Caco-2 (cell line): ENCODE results near the gene PIGH. TPM values are rescaled to one million over a fixed set of nuclear protein-coding genes. Genes with fewer than 3 reads are reported as not detected.

Experiments used
- BruUV-seq: library from RNA; stranded (reverse); fragments of 400-500 nt; replicated peaks from 2 replicates; lab custom pipeline; 2021; lab: Mats Ljungman, UMichigan
- CTCF ChIA-PET: fragments of 300-600 bp; sonication (Branson Sonifier 250); formaldehyde crosslinking; loops from one replicate; lab custom pipeline; 2022; ENCODE audit warnings: antibody characterized with exemption; lab: Charles Lee
- POLR2A ChIA-PET: fragments of 300-600 bp; sonication (Branson Sonifier 250); formaldehyde crosslinking; loops from one replicate; lab custom pipeline; 2022; ENCODE audit warnings: antibody characterized with exemption; lab: Charles Lee
- DNase-seq, 2 experiments: peaks; one replicate each; pipeline versions ENCODE4 v3.0.0 to v3.0.0-alpha.2; 2020 to 2022
- H3K27me3 ChIP-seq: replicated peaks from 2 replicates; pipeline ENCODE4 v1.6.0; 2011; ENCODE audit warnings: low read length; ENCODE audit not compliant: control insufficient read depth, insufficient read depth
- H3K36me3 ChIP-seq: 2 replicates; pipeline ENCODE4 v1.5.1; 2011; ENCODE audit warnings: low read length; ENCODE audit not compliant: control insufficient read depth, insufficient read depth
- H3K4me1 ChIP-seq: fragments of 250-450 bp; sonication (Bioruptor Pico); 2 replicates; pipeline ENCODE4 v1.5.1; 2020; ENCODE audit warnings: mild to moderate bottlenecking
- H3K4me3 ChIP-seq: 2 replicates; pipeline ENCODE4 v1.5.1; 2011; ENCODE audit warnings: low read depth, mild to moderate bottlenecking, control low read depth, low read length
- H3K9me3 ChIP-seq: fragments of 250-450 bp; sonication (Bioruptor Pico); 2 replicates; pipeline ENCODE4 v1.5.1; 2020; ENCODE audit warnings: mild to moderate bottlenecking, moderate library complexity
- H3K27ac Mint-ChIP-seq: one replicate; pipeline ENCODE4 v1.8.0; 2022; ENCODE audit warnings: mixed read lengths; ENCODE audit not compliant: unreplicated experiment
- H3K27me3 Mint-ChIP-seq: one replicate; pipeline ENCODE4 v1.8.0; 2022; ENCODE audit warnings: mixed read lengths; ENCODE audit not compliant: insufficient read depth, unreplicated experiment
- H3K36me3 Mint-ChIP-seq: one replicate; pipeline ENCODE4 v1.8.0; 2022; ENCODE audit warnings: mild to moderate bottlenecking, mixed read lengths; ENCODE audit not compliant: insufficient read depth, unreplicated experiment
- H3K4me1 Mint-ChIP-seq: one replicate; pipeline ENCODE4 v1.8.0; 2022; ENCODE audit warnings: low read depth, mixed read lengths; ENCODE audit not compliant: unreplicated experiment
- H3K4me3 Mint-ChIP-seq: one replicate; pipeline ENCODE4 v1.8.0; 2022; ENCODE audit warnings: mild to moderate bottlenecking, moderate library complexity, mixed read lengths; ENCODE audit not compliant: unreplicated experiment
- H3K9me3 Mint-ChIP-seq: one replicate; pipeline ENCODE4 v1.8.0; 2022; ENCODE audit warnings: mixed read lengths; ENCODE audit not compliant: unreplicated experiment
- CTCF ChIP-seq, 2 experiments: fragments of 200-600 bp in 1 of 2; IDR thresholded peaks; 1 replicate in 1 of 2; 2 replicates in 1 of 2; pipeline versions ENCODE4 v1.5.1 to v1.8.0; 2011 to 2022; ENCODE audit warnings: antibody characterized with exemption in 1 of 2, control low read depth in 1 of 2, inconsistent platforms in 1 of 2, low read depth in 1 of 2, low read length in 1 of 2, mild to moderate bottlenecking in 1 of 2, moderate library complexity in 1 of 2; ENCODE audit not compliant: insufficient read depth in 1 of 2, severe bottlenecking in 1 of 2, unreplicated experiment in 1 of 2
- intact Hi-C: fragments of 100-400 bp; cut with micrococcal nuclease; formaldehyde crosslinking; loops from one replicate; pipeline ENCODE4 v1.10.0; 2022; ENCODE audit not compliant: unreplicated experiment
- total RNA-seq: library from RNA; stranded (reverse); gene quantifications from 2 replicates; pipeline ENCODE4 v1.2.3, GENCODE V29; 2022

Gene PIGH
- total RNA-seq, 1 experiment from 2014 or later: 20.4 TPM

GRCh38 chr14:67569651-67570290, 30.3 kb downstream of the PIGH start:
- BruUV-seq: no TSS peak
- peaks cover 4% of the 10 kb centered on the region; the same call in 1 of the 2 replicates for H3K36me3 ChIP-seq
- H3K9me3 Mint-ChIP-seq: no peaks in the 10 kb centered on the region
- peaks cover 14% of the 10 kb centered on the region for H3K4me1 Mint-ChIP-seq
- no peak overlapping the region for H3K27ac Mint-ChIP-seq
- DNase-seq: no peak
- no peak overlapping the region for H3K4me3 Mint-ChIP-seq
- intact Hi-C loops: no loop called here
- H3K27me3 ChIP-seq: no peaks in the 10 kb centered on the region
- ChIA-PET CTCF (interaction anchor here (3.2 to 4.4 kb wide), 2 partner anchors 43 to 142 kb away, joined by 49 to 110 read pairs; no protein-coding TSS in a partner anchor), POLR2A (no interaction called here)
- no peaks in the 10 kb centered on the region for H3K27me3 Mint-ChIP-seq
- TF ChIP-seq CTCF (IDR thresholded peaks at IDR 0.05; ENCODE audit: insufficient read depth in 1 of 2, low read depth in 1 of 2, low read length in 1 of 2, severe bottlenecking in 1 of 2, unreplicated experiment in 1 of 2): no peak
- no peak overlapping the region for H3K4me3 ChIP-seq
- peaks cover 19% of the 10 kb centered on the region for H3K36me3 Mint-ChIP-seq
- H3K9me3 ChIP-seq: no peaks in the 10 kb centered on the region
- H3K4me1 ChIP-seq: 0 out of 2 replicates have a peak, but pooled peaks cover 4% of the 10 kb centered on the region

GRCh38 chr14:67569011-67569650, 30.9 kb downstream of the PIGH start:
- no peak for DNase-seq
- H3K4me3 Mint-ChIP-seq: no peak overlapping the region
- BruUV-seq: no TSS peak
- 0 out of 2 replicates have a peak, but pooled peaks cover 4% of the 10 kb centered on the region for H3K4me1 ChIP-seq
- peaks cover 14% of the 10 kb centered on the region for H3K4me1 Mint-ChIP-seq
- TF ChIP-seq CTCF (IDR thresholded peaks at IDR 0.05; ENCODE audit: insufficient read depth in 1 of 2, low read depth in 1 of 2, low read length in 1 of 2, severe bottlenecking in 1 of 2, unreplicated experiment in 1 of 2): no peak
- no peaks in the 10 kb centered on the region for H3K27me3 ChIP-seq
- POLR2A ChIA-PET: no interaction called here
- H3K36me3 Mint-ChIP-seq: peaks cover 19% of the 10 kb centered on the region
- intact Hi-C loops: no loop called here
- H3K4me3 ChIP-seq: no peak overlapping the region
- H3K9me3 ChIP-seq: no peaks in the 10 kb centered on the region
- CTCF ChIA-PET: no interaction called here
- no peaks in the 10 kb centered on the region for H3K9me3 Mint-ChIP-seq
- no peaks in the 10 kb centered on the region for H3K27me3 Mint-ChIP-seq
- H3K27ac Mint-ChIP-seq: no peak overlapping the region
- peaks cover 4% of the 10 kb centered on the region; the same call in 1 of the 2 replicates for H3K36me3 ChIP-seq

GRCh38 chr14:67567654-67568053, 32.4 kb downstream of the PIGH start:
- peaks cover 4% of the 10 kb centered on the region; the same call in 1 of the 2 replicates for H3K36me3 ChIP-seq
- CTCF ChIA-PET: interaction anchor here (1.8 kb wide), 1 partner anchor 41 kb away, joined by 5 read pairs; no protein-coding TSS in a partner anchor
- Mint-ChIP-seq H3K36me3 (peaks cover 19% of the 10 kb centered on the region), H3K4me1 (peaks cover 9% of the 10 kb centered on the region), H3K4me3 (no peak overlapping the region), H3K9me3 (no peaks in the 10 kb centered on the region), H3K27ac (peak overlapping the region; percentile 19), H3K27me3 (no peaks in the 10 kb centered on the region)
- no peaks in the 10 kb centered on the region for H3K9me3 ChIP-seq
- no TSS peak for BruUV-seq
- H3K4me1 ChIP-seq: no peaks in the 10 kb centered on the region
- no peaks in the 10 kb centered on the region for H3K27me3 ChIP-seq
- TF ChIP-seq CTCF (IDR thresholded peaks at IDR 0.05; ENCODE audit: insufficient read depth in 1 of 2, low read depth in 1 of 2, low read length in 1 of 2, severe bottlenecking in 1 of 2, unreplicated experiment in 1 of 2): no peak
- no peak for DNase-seq
- no peak overlapping the region for H3K4me3 ChIP-seq
- POLR2A ChIA-PET: no interaction called here
- intact Hi-C loops: no loop called here
